Bronchial epithelial cell (primary cell): ENCODE results near the gene STRA8. TPM values are rescaled to one million over a fixed set of nuclear protein-coding genes. Genes with fewer than 3 reads are reported as not detected.
"Not testable (repeated sequence)": the region's sequence is repeated elsewhere in the genome, so short reads cannot be mapped to it uniquely, and the experiment has no call there.

ENCODE experiments used
- DNase-seq: peaks from one replicate; pipeline ENCODE4 v3.0.0-alpha.2; 2010; ENCODE audit warnings: low read depth
- FAIRE-seq: peaks from 2 replicates; lab custom pipeline; 2011; peaks lifted over from hg19 to GRCh38; lab: Jason Lieb, UNC
- H3K27me3 ChIP-seq: 2 replicates; pipeline ENCODE4 v1.5.1; 2011; ENCODE audit warnings: low read length; ENCODE audit not compliant: control insufficient read depth, insufficient read depth
- H3K36me3 ChIP-seq: 2 replicates; pipeline ENCODE4 v1.5.1; 2011; ENCODE audit warnings: low read length; ENCODE audit not compliant: control insufficient read depth, insufficient read depth
- H3K4me3 ChIP-seq: 2 replicates; pipeline ENCODE4 v1.5.1; 2011; ENCODE audit warnings: mild to moderate bottlenecking, low read depth, low read length, control low read depth
- total RNA-seq: library from RNA; depleted of rRNA; stranded (reverse); fragments of >200 nt; gene quantifications from 2 replicates; pipeline ENCODE4 v1.2.1, GENCODE V29; 2014
- TF ChIP-seq, protein P1 (sequence below): IDR thresholded peaks from 2 replicates; pipeline ENCODE4 v1.5.1; 2011; ENCODE audit warnings: mild to moderate bottlenecking, moderate library complexity, low read length, control low read depth, inconsistent platforms; ENCODE audit not compliant: insufficient read depth, severe bottlenecking

Gene STRA8
- total RNA-seq, 1 donor from 2014 or later, result not detected

DNA sequence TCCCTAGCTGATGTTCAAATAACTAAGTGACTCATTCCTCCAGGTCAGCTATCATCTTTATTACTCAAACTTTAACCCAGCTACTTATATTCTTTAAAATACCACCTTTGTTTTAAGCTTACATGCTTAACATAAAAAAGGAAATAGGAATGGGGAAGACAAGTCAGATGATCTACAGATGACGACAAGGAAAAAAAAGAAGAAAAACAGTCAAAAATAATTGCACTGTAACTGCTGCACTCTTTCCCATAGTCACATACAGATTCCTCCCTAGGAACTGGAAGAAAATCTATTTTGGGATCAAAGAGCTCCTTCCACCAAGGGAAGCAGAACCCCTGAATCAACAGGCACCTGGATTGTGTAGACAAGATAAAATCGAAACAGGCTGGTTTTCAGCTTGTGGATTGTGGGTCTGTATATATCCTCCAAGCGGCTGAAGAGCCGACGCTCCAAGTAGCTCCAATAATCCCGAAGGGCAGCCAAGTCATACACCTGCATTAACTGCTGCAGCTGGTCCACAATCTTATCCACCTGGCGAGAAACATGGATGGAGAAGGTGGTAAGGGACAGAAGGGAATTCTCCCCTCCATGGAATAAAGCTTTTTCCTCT, 24.3 kb upstream of the STRA8 start:
- no peak for DNase-seq
- H3K27me3 ChIP-seq, result no peaks in the 10 kb centered on the region
- no peak for FAIRE-seq
- TF ChIP-seq, protein P1, sequence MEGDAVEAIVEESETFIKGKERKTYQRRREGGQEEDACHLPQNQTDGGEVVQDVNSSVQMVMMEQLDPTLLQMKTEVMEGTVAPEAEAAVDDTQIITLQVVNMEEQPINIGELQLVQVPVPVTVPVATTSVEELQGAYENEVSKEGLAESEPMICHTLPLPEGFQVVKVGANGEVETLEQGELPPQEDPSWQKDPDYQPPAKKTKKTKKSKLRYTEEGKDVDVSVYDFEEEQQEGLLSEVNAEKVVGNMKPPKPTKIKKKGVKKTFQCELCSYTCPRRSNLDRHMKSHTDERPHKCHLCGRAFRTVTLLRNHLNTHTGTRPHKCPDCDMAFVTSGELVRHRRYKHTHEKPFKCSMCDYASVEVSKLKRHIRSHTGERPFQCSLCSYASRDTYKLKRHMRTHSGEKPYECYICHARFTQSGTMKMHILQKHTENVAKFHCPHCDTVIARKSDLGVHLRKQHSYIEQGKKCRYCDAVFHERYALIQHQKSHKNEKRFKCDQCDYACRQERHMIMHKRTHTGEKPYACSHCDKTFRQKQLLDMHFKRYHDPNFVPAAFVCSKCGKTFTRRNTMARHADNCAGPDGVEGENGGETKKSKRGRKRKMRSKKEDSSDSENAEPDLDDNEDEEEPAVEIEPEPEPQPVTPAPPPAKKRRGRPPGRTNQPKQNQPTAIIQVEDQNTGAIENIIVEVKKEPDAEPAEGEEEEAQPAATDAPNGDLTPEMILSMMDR, result no peak
- peaks cover 6% of the 10 kb centered on the region for H3K36me3 ChIP-seq
- H3K4me3 ChIP-seq, result peak overlapping the region; percentile 3

DNA sequence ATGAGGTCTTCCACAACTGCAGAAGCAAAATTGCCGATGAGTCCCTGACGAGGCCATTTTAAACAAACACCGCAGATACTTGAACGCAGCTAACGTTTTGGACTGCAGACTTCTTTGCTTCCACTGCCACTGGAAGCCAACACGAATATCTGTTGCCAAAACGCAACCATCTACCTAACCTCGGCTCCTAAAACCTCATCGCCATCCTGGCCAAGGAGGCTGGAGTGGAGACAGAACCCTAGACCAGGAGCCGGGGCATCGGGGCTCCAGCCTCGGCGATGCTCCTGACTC, 22.8 kb upstream of the STRA8 start:
- FAIRE-seq, result no peak
- no peak for DNase-seq
- TF ChIP-seq, protein P1, result no peak

DNA sequence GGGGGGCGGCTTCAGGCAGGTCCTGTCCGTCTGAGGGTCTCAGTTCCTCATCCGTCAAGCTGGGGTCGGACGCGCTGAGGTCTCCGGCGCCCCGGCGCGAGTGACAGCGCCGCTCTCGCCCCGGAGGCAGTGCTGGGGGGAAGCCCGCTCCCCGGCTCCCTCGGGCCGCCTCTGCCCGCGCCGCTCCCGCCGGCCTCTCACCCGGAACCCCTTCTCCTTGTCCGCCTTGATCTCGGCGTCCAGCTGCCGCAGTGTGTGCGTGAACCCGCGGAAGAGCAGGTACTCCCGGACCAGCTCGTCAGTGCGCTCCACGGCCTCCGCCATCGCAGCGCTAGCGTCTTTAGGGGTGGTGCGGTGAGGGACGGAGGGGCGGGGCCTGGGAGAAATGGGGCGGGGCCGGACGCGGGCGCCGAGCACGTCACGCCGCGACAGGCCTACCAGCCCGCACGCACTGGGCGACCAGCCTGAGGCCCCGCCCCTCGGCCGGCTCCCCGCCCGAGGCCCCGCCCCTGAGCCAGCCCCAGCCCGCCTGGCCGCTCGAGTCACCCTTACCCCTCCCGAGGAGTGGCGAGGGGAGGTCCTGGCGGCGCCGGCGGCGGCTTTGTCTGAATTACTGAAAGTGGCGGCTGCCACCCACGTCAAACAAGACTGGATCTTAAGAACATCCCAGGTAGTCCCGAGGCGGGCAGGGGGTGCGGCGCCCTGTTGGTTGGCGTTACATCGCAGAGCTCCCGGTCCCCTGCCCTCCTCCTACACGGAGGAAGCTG, 22.3 kb upstream of the STRA8 start, which contains the start of gene WDR91:
Gene WDR91 (minus strand): TSS at position 348 of the 767 bp plus-strand sequence. CDS start 24 bp downstream, at position 324.
- FAIRE-seq (no peak), DNase-seq (peak; percentile 80)
- H3K27me3 ChIP-seq, result no peaks in the 10 kb centered on the region
- H3K4me3 ChIP-seq, result peak within 1 kb of the TSS; percentile 84
- H3K36me3 ChIP-seq, result peaks cover 2% of the 10 kb centered on the region
- TF ChIP-seq, protein P1, result no peak

More for the DNA sequence above, 22.8 kb upstream of the STRA8 start:
- no peaks in the 10 kb centered on the region for H3K27me3 ChIP-seq
- peak overlapping the region; percentile 84 for H3K4me3 ChIP-seq
- H3K36me3 ChIP-seq, result peaks cover 3% of the 10 kb centered on the region

DNA sequence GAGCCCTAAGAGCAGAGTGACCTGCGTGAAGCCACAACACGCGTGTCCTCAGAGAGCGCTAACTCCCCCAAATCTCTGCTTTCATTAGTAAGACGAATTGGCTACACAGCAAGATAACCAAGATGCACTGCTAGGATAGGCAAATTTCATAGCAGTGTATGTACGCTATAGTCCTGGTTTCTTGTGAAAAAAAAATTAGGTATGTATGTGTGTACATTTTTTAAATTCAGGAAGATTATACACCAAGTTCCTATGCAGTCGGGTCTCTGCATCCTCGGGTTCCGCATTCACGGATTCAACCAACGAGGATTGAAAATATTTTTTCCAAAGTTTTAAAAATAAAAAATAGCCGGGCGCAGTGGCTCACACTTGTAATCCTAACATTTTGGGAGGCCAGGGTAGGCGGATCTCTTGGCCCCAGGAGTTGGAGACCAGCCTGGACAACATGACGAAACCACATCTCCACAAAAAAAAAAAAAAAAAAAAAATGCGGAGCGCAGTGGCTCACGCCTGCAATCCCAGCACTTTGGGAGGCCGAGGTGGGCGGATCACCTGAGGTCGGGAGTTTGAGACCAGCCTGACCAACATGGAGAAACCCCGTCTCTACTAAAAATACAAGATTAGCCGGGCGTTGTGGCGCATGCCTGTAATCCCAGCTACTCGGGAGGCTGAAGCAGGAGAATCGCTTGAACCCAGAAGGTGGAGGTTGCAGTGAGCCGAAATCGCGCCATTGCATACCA, 21.5 kb upstream of the STRA8 start:
- not testable (repeated sequence) for H3K36me3 ChIP-seq, DNase-seq, H3K27me3 ChIP-seq, FAIRE-seq
- peak overlapping the region; percentile 84 for H3K4me3 ChIP-seq

DNA sequence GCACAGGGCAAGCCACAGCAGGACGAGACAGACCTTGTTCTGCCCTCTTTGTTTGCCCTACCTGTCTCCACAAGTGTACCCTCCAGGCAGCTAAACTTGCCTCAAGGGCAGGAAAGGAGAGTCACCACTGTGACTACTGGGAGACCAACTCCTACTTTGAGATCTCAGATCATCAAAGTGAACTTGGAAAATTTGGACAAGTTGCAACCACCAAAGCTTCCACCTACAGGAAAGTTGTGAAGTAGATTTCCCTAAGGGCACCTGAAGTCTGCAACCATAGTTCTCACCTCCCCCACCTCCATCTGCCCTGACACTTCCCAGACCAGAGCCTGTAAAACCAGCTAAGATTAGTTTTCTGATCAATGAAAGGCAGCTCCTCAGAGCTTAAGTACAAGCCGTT, 19.8 kb upstream of the STRA8 start:
- Histone ChIP-seq H3K27me3 (no peaks in the 10 kb centered on the region), H3K4me3 (no peak overlapping the region), H3K36me3 (no peaks in the 10 kb centered on the region)
- FAIRE-seq (no peak), DNase-seq (peak; percentile 94)
- TF ChIP-seq, protein P1, result no peak

DNA sequence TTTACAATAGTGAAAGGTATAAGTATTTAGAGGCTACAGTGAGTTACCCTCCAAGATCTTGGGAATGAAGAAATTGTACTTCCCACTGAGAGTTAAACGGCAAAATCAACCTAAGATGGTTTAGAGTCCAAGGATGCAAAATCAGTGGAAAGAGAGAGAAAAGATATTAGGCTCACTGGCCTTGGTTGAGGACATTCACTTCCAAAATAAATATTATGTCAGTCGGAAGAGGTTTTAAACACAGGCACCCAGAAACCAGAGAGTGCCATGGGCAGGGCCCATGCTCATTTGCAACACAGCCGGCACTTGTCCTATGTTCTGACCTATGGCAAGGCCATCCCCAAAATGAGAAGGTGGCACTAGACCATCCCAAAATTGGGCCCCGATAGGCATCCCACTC, 18.5 kb upstream of the STRA8 start:
- Histone ChIP-seq H3K27me3 (no peaks in the 10 kb centered on the region), H3K36me3 (no peaks in the 10 kb centered on the region), H3K4me3 (no peak overlapping the region)
- no peak for FAIRE-seq
- DNase-seq, result no peak
- TF ChIP-seq, protein P1, result no peak
